ENCODE measurements around the gene CD22. TPM values are rescaled to one million over a fixed set of nuclear protein-coding genes. Genes with fewer than 3 reads are reported as not detected.

Gene CD22
- total and polyA plus RNA-seq, 2 donors (not counting 1 experiment from before 2014, with no cell fraction given), result 692 to 1,437 TPM

GRCh38 chr19:35284153-35285094, 44.6 kb upstream of the CD22 start:
- WGBS (ENCODE audit: insufficient coverage), result 93% methylated on average over 17 of the region's 17 CpGs
- Histone ChIP-seq H3K4me1 (ENCODE audit: control insufficient read depth in 2 of 2, insufficient read depth in 2 of 2, low read length in 2 of 2) (peaks cover 38 to 42% of the 10 kb centered on the region in 2 donors), H3K79me2 (ENCODE audit: control insufficient read depth, insufficient read depth, low read length) (no peaks in the 10 kb centered on the region), H3K9me3 (ENCODE audit: control extremely low read depth in 1 of 3, control insufficient read depth in 2 of 3, insufficient read depth in 1 of 3, low read length in 2 of 3) (no peaks in the 10 kb centered on the region), H3K4me3 (ENCODE audit: control extremely low read depth in 1 of 5, extremely low read depth in 1 of 5, insufficient read depth in 1 of 5, low read depth in 2 of 5, low read length in 4 of 5) (no peak overlapping the region), H3K27ac (ENCODE audit: low read length in 2 of 2) (no peak overlapping the region), H3K27me3 (replicated peaks in 1 of 4; ENCODE audit: control extremely low read depth in 1 of 4, control insufficient read depth in 3 of 4, insufficient read depth in 4 of 4, low read length in 3 of 4) (no peaks in the 10 kb centered on the region), H2AFZ (ENCODE audit: insufficient read depth, low read depth, low read length, poor library complexity, severe bottlenecking) (no peak overlapping the region), H3K9ac (ENCODE audit: low read length) (no peak overlapping the region), H3K36me3 (replicated peaks in 1 of 2; ENCODE audit: control extremely low read depth in 1 of 2, control insufficient read depth in 1 of 2, extremely low read depth in 1 of 2, insufficient read depth in 2 of 2, low read length in 1 of 2) (no peaks in the 10 kb centered on the region), H3K4me2 (replicated peaks; ENCODE audit: low read depth, low read length, poor library complexity, severe bottlenecking) (no peak overlapping the region), H4K20me1 (ENCODE audit: control insufficient read depth, insufficient read depth, low read length, poor library complexity, severe bottlenecking) (no peaks in the 10 kb centered on the region)
- DNase-seq (no peak), ATAC-seq (ENCODE audit: low read depth) (no peak)
- TF ChIP-seq CTCF (IDR thresholded peaks at IDR 0.05) (no peak), EZH2 (IDR thresholded peaks at IDR 0.05; ENCODE audit: borderline replicate concordance, insufficient read depth, low read depth, low read length, poor library complexity, severe bottlenecking) (no peak)
- Mint-ChIP-seq H3K27ac (no peak overlapping the region), H3K27me3 (no peaks in the 10 kb centered on the region), H3K4me1 (peaks cover 46% of the 10 kb centered on the region), H3K9me3 (ENCODE audit: insufficient read depth) (no peaks in the 10 kb centered on the region), H3K4me3 (no peak overlapping the region)
- POLR2A ChIA-PET, result interaction anchor here (0.7 to 1.5 kb wide), 3 partner anchors 12 to 74 kb away, joined by 3 to 5 read pairs (median 3); no protein-coding TSS in a partner anchor
- CTCF ChIA-PET, result interaction anchor here (0.9 kb wide), 1 partner anchor 68 kb away, joined by 5 read pairs; no protein-coding TSS in a partner anchor
- intact Hi-C loops (cut with micrococcal nuclease), result loop anchor here (5.0 kb wide), 2 partner anchors 38 to 63 kb away; partner anchors contain the start of gene FFAR1

- peaks cover 41% of the 10 kb centered on the region for H3K4me1 Mint-ChIP-seq
- POLR2A ChIA-PET, result interaction anchor here (0.7 to 1.5 kb wide), 3 partner anchors 11 to 73 kb away, joined by 3 to 5 read pairs (median 3); no protein-coding TSS in a partner anchor
- no peaks in the 10 kb centered on the region for H3K9me3 Mint-ChIP-seq (ENCODE audit: insufficient read depth)
- intact Hi-C loops (cut with micrococcal nuclease), result no loop called here
- no peak for ATAC-seq (ENCODE audit: low read depth)
- Histone ChIP-seq H3K9ac (ENCODE audit: low read length) (no peak overlapping the region), H3K4me3 (ENCODE audit: control extremely low read depth in 1 of 5, extremely low read depth in 1 of 5, insufficient read depth in 1 of 5, low read depth in 2 of 5, low read length in 4 of 5) (no peak overlapping the region), H3K79me2 (ENCODE audit: control insufficient read depth, insufficient read depth, low read length) (no peaks in the 10 kb centered on the region), H3K27me3 (replicated peaks in 1 of 4; ENCODE audit: control extremely low read depth in 1 of 4, control insufficient read depth in 3 of 4, insufficient read depth in 4 of 4, low read length in 3 of 4) (no peaks in the 10 kb centered on the region), H4K20me1 (ENCODE audit: control insufficient read depth, insufficient read depth, low read length, poor library complexity, severe bottlenecking) (no peaks in the 10 kb centered on the region), H3K9me3 (ENCODE audit: control extremely low read depth in 1 of 3, control insufficient read depth in 2 of 3, insufficient read depth in 1 of 3, low read length in 2 of 3) (no peaks in the 10 kb centered on the region), H2AFZ (ENCODE audit: insufficient read depth, low read depth, low read length, poor library complexity, severe bottlenecking) (no peak overlapping the region), H3K36me3 (replicated peaks in 1 of 2; ENCODE audit: control extremely low read depth in 1 of 2, control insufficient read depth in 1 of 2, extremely low read depth in 1 of 2, insufficient read depth in 2 of 2, low read length in 1 of 2) (no peaks in the 10 kb centered on the region), H3K4me1 (ENCODE audit: control insufficient read depth in 2 of 2, insufficient read depth in 2 of 2, low read length in 2 of 2) (peaks cover 35 to 38% of the 10 kb centered on the region in 2 donors), H3K4me2 (replicated peaks; ENCODE audit: low read depth, low read length, poor library complexity, severe bottlenecking) (no peak overlapping the region), H3K27ac (ENCODE audit: low read length in 2 of 2) (no peak overlapping the region)
- DNase-seq, result no peak
- CTCF ChIA-PET, result no interaction called here
- no CpG with 5 or more reads among the region's 1 CpG for WGBS (ENCODE audit: insufficient coverage)
- no peak overlapping the region for H3K27ac Mint-ChIP-seq
- H3K27me3 Mint-ChIP-seq, result no peaks in the 10 kb centered on the region
- H3K4me3 Mint-ChIP-seq, result no peak overlapping the region
- TF ChIP-seq CTCF (IDR thresholded peaks at IDR 0.05) (no peak), EZH2 (IDR thresholded peaks at IDR 0.05; ENCODE audit: borderline replicate concordance, insufficient read depth, low read depth, low read length, poor library complexity, severe bottlenecking) (no peak)
These were observed 43.9 kb upstream of the CD22 start for GRCh38 chr19:35285095-35285449.
